ENCODE data around the gene MTX1. TPM values are rescaled to one million over a fixed set of nuclear protein-coding genes. Genes with fewer than 3 reads are reported as not detected.

MTX1 gene
- total RNA-seq, 2 experiments from 2014 or later: 31.5 to 31.7 TPM

DNA sequence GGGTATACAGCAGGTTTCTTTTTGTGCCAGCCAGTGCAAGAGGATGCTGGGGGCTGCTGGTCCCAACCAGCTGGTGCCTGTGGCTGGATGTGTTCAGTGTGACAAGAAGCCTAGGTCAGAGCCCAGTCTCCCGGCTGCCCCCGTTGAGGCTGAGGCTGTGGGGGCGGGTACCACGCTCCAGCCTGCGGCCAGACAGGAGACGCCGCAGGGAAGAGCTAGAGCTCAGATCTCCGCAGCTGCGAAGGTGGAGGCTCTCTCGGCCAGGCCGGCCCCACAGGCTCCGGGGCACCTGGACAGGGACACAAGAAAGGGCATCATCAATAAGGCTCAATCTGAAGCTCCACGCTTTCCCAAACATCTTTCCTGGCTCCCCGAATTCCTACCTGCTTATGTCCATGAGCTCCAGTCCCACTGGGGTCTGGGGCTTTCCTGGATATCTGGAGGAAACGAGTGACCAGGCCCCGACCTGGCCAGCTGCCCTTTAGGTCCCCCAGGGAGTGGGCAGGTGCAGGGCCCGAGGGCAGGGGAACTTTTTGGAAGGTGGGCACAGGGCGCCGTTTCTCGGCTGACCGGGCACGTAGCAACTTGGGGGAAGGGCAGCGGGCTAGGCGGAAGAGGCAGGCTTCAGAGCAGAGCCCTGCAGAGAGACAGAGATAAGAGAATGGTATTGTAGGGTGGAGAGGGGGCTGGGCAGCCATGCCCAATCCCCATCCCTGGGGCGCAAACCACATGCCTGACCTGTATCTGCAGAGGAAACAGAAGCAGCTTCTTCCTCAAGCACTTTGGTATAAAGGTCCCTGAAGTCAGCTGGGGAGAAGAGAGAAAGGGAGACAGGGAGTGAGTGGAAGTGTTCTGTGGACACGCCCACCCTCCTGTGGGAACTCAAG lies 39.4 kb downstream of the MTX1 start:
- no peak for ATAC-seq (ENCODE audit: low read depth)
- H3K27me3 Mint-ChIP-seq: no peaks in the 10 kb centered on the region
- no peak for DNase-seq
- H3K9me3 Mint-ChIP-seq: peaks cover 1% of the 10 kb centered on the region
- H3K36me3 Mint-ChIP-seq: peaks cover 6% of the 10 kb centered on the region
- H3K4me3 Mint-ChIP-seq: no peak overlapping the region
- POLR2A ChIA-PET: interaction anchor here (0.5 to 1.7 kb wide), 5 partner anchors 13 to 324 kb away, joined by 3 to 8 read pairs (median 4); partner anchors contain the start of genes KRTCAP2 and SCAMP3
- no peak overlapping the region for H3K27ac Mint-ChIP-seq
- peaks cover 28% of the 10 kb centered on the region for H3K4me1 Mint-ChIP-seq

DNA sequence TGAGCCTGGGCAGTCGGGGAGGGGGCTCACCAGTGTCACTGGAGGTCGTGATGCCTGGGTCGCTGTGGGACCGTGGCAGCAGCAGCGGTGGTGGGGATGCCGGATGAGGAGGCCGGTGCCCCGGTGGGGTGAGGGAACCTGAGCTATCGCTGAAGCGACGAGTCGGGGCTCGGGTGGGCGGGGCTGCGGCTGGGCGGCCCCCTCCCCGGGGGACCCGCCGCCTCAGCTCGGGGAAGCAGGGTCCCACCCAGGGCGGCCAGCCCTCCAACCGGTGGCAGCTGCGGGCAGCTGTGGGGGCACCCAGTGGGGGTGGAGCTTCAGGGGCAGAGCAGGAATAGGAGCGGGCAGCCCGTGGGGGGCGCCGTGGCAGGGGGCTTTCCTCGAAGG lies 41.7 kb downstream of the MTX1 start:
- Mint-ChIP-seq H3K4me1 (peaks cover 21% of the 10 kb centered on the region), H3K27me3 (no peaks in the 10 kb centered on the region), H3K27ac (peak overlapping the region; percentile 85), H3K9me3 (no peaks in the 10 kb centered on the region), H3K4me3 (peak overlapping the region; percentile 73), H3K36me3 (peaks cover 4% of the 10 kb centered on the region)
- POLR2A ChIA-PET: interaction anchor here (0.6 to 4.1 kb wide), 13 partner anchors 10 to 1497 kb away, joined by 3 to 36 read pairs (median 4); partner anchors contain the start of genes CLK2, FDPS, KRTCAP2 and MTX1
- DNase-seq (peak; percentile 56), ATAC-seq (ENCODE audit: low read depth) (peak; percentile 27)

DNA sequence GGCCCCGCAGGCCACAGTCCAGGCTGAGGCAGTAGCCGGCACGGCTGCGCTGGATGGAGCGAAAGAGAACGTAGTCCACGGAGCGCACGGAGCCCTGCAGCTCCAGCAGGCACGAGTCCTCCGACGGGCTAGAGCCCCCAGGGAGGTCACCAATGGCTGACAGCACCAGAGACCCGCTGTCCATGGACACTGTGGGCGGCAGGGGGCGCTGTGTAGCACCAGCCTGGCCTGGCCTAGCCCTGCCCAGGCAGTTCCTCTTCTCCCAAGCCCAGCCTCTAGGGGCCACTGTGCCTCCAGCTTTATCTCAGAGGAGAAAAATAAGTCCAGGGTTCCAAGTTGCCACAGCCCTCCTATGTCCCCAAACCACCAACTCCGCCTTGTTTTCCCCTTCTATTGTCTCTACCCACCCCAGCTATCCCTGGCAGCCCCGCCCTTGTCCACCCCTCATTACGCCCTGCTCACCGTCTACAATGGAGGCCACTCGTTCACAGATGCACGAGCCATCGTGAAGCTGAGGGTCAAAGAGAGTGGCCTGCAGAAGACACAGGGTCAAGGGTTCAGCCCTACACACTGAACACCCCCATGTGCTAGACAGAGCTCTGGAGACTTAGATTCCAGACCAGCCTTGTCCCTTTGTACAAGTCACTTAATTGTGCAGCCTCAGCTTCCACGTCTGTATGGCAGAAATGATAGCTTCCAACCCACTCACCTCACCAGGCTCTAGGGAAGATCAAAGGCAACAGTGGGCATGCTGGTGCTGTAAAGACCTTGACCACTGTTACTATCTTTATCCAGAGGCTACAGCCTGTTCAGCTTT lies 42.3 kb downstream of the MTX1 start:
- no peaks in the 10 kb centered on the region for H3K27me3 Mint-ChIP-seq
- peak overlapping the region; percentile 69 for H3K4me3 Mint-ChIP-seq
- no peaks in the 10 kb centered on the region for H3K9me3 Mint-ChIP-seq
- peaks cover 4% of the 10 kb centered on the region for H3K36me3 Mint-ChIP-seq
- POLR2A ChIA-PET: interaction anchor here (0.6 to 4.1 kb wide), 13 partner anchors 10 to 596 kb away, joined by 3 to 36 read pairs (median 5); partner anchors contain the start of genes CLK2, FDPS, KRTCAP2 and MTX1
- ATAC-seq (ENCODE audit: low read depth) (peak; percentile 97), DNase-seq (peak; percentile 99)
- H3K27ac Mint-ChIP-seq: peak overlapping the region; percentile 51
- H3K4me1 Mint-ChIP-seq: peaks cover 20% of the 10 kb centered on the region

DNA sequence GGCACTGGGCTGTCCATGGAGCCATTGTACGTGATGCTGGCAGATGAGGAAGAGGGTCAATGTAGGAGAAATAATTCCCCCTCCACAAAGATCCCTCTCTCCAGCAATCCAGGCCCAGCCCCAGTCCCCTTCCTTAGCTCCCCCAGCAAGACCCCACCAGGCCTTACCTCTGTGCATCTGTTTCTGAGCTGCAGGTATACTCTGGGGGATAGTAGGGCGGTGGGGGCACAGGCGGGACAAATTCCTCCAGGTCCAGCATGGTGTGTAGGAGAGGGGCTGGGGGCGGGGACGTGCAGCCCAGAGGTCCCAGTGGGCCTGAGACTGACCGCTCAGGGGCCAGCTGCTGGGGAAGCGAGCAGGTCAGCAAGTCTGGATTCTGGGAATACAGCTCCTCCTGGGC lies 43.1 kb downstream of the MTX1 start:
- no peak for DNase-seq
- peaks cover under 1% of the 10 kb centered on the region for H3K36me3 Mint-ChIP-seq
- no peak overlapping the region for H3K4me3 Mint-ChIP-seq
- POLR2A ChIA-PET: interaction anchor here (0.6 to 4.1 kb wide), 9 partner anchors 9 to 211 kb away, joined by 3 to 36 read pairs (median 6); partner anchors contain the start of genes CLK2, RUSC1 and SCAMP3
- H3K9me3 Mint-ChIP-seq: no peaks in the 10 kb centered on the region
- ATAC-seq (ENCODE audit: low read depth): no peak
- H3K27ac Mint-ChIP-seq: peak overlapping the region; percentile 51
- peaks cover 16% of the 10 kb centered on the region for H3K4me1 Mint-ChIP-seq
- H3K27me3 Mint-ChIP-seq: no peaks in the 10 kb centered on the region

DNA sequence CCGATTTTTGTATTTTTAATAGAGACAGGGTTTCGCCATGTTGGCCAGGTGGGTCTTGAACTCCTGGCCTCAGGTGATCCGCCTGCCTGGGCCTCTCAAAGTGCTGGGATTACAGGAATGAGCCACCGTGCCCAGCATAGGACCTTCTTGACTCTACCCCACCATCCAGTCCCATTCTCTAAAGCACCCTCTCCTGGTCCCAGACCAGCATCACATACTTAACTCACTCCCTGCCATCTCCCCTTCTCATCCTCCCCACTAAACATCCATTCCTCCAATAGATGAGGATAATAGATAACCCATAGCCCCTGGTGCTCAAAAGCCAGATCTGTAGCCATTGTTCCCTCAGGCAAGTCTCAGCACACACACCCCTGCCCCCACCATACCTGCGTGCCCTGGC lies 44.7 kb downstream of the MTX1 start:
- peak overlapping the region; percentile 80 for H3K4me3 Mint-ChIP-seq
- no peak overlapping the region for H3K27ac Mint-ChIP-seq
- no peak for DNase-seq
- no peak for ATAC-seq (ENCODE audit: low read depth)
- H3K9me3 Mint-ChIP-seq: no peaks in the 10 kb centered on the region
- peaks cover 15% of the 10 kb centered on the region for H3K4me1 Mint-ChIP-seq
- H3K27me3 Mint-ChIP-seq: no peaks in the 10 kb centered on the region
- H3K36me3 Mint-ChIP-seq: no peaks in the 10 kb centered on the region
- POLR2A ChIA-PET: interaction anchor here (4.1 kb wide), 1 partner anchor 70 kb away, joined by 36 read pairs; no protein-coding TSS in a partner anchor

DNA sequence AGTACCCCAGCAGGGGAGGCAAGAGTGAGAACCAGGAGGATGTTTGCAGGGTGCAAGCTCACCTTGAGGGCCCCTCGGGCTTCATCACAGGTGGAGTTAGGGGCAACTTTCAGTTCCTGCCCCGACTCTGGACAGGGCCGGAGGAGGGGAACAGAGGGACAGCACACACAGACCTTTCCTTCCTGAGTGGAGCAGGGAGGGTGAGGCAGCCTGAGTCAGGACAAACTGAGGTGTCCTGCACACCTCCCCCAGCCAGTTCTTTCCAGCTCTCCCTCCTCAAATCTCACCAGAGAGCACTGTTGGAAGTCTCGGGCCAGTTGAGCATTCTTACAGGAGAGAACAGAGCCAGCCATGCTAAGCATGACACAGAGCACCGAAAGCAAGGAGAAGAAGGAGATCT lies 45.3 kb downstream of the MTX1 start:
- POLR2A ChIA-PET: no interaction called here
- Mint-ChIP-seq H3K9me3 (no peaks in the 10 kb centered on the region), H3K27ac (no peak overlapping the region), H3K4me3 (peak overlapping the region; percentile 80), H3K27me3 (no peaks in the 10 kb centered on the region), H3K4me1 (peaks cover 15% of the 10 kb centered on the region), H3K36me3 (no peaks in the 10 kb centered on the region)
- ATAC-seq (ENCODE audit: low read depth) (no peak), DNase-seq (no peak)

DNA sequence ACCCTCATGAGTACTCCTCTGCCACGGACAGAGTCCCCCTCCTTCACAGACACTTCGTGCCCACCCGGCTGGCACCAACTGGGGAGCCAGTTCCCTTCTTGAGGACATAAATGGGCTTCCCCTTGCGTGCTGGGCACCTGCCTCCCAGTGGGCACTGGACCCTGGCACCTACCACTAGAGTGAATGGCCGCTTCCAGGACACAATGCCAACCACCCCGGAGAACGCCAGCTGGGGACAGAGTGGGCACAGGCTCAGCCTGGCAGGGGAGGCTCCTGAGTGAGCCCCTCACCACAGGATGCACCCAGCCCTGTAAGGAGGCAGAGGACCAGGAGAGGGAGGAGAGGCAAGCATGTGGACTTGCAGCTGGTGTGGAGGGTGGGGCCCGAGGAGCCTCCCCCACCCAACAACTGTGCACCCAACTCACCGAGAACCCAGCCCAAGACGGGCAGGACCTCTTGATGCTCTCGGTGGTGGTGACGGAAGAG lies 45.8 kb downstream of the MTX1 start:
- ATAC-seq (ENCODE audit: low read depth) (no peak), DNase-seq (no peak)
- H3K27me3 Mint-ChIP-seq: no peaks in the 10 kb centered on the region
- no peaks in the 10 kb centered on the region for H3K36me3 Mint-ChIP-seq
- POLR2A ChIA-PET: interaction anchor here (0.8 to 1.5 kb wide), 3 partner anchors 9 to 69 kb away, joined by 3 to 8 read pairs (median 4); partner anchors contain the start of gene CLK2
- peaks cover 15% of the 10 kb centered on the region for H3K4me1 Mint-ChIP-seq
- peak overlapping the region; percentile 80 for H3K4me3 Mint-ChIP-seq
- H3K27ac Mint-ChIP-seq: peak overlapping the region; percentile 73
- no peaks in the 10 kb centered on the region for H3K9me3 Mint-ChIP-seq

DNA sequence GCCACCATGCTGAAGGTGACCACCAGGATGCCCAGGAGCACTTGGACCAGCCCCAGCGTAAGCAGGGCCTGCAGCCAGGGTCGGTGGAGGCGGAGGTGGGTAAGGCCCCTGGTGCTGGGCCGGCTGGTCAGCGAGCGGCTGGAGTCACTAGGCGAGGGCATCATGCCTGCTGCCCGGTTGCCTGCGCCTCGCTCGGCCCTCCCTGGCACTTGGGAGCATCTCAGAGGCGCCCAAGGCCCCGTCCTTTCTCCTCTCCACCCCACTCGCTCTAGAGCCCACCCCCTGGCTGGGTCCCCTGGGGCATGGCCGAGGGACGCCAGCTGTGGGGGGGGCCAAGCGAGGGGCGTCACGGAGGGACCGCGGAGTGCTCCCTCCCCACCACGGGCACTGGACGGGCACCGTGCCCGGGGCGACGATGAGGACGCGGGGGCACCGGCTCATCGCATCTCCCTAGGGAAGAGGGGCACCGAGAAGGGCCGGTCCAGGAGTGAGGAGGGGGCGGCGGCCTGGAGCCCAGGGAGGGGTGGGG lies 46.3 kb downstream of the MTX1 start:
- ATAC-seq (ENCODE audit: low read depth): no peak
- POLR2A ChIA-PET: interaction anchor here (0.8 to 1.5 kb wide), 4 partner anchors 9 to 69 kb away, joined by 3 to 8 read pairs (median 4); partner anchors contain the start of genes CLK2 and RUSC1

DNA sequence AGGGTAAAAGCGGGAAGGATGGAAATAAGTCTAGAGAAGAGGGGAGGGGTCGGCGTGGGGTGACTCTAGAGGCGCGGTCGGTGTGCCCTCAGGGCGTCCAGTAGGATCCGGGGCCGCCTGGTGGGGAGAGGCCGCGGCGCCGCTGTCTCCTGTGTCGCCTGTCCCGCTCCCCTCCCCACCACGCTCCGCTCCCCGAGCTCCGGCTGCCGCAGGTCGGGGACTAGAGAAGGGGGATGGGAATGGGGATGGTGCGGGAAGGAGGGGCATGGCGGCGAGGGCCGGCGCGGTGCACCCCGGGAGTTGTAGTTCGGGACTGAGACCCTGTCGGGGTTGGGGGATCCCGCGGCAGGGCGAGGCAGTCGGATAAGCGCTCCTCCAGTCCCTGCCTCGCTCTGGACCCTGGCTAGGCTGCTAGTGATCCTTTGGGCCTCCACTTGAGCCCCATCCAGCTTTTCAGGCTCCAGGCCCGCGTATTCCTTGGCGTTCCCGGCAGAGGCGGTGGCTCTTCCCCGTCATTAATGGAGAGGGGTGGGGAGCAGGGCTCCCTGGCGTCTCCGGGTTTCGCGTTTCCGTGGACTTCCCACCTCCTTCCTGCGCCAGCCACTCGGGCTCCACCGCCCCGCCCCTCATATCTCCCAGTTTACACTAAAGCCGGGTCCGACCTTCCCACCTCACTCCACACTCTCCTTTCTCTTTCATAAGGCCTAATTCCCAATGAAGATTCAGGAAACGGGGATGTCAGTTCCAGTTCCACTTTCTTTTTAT lies 46.9 kb downstream of the MTX1 start, which contains the start of gene ENTREP3:
ENTREP3 (minus strand) TSS at position 241 of the 765 bp plus-strand sequence. CDS start 606 bp downstream, outside the sequence.
- POLR2A ChIA-PET: interaction anchor here (0.6 to 1.5 kb wide), 7 partner anchors 8 to 68 kb away, joined by 3 to 8 read pairs (median 4); partner anchors contain the start of genes CLK2 and RUSC1
- peak within 1 kb of the TSS; percentile 80 for H3K4me3 Mint-ChIP-seq
- H3K4me1 Mint-ChIP-seq: peaks cover 18% of the 10 kb centered on the region
- peak; percentile 81 for DNase-seq
- H3K9me3 Mint-ChIP-seq: no peaks in the 10 kb centered on the region
- peak; percentile 60 for ATAC-seq (ENCODE audit: low read depth)
- H3K27ac Mint-ChIP-seq: peak within 1 kb of the TSS; percentile 73
- H3K36me3 Mint-ChIP-seq: peaks cover 4% of the 10 kb centered on the region
- H3K27me3 Mint-ChIP-seq: no peaks in the 10 kb centered on the region

More for the DNA sequence above, 46.3 kb downstream of the MTX1 start:
- Mint-ChIP-seq H3K27me3 (no peaks in the 10 kb centered on the region), H3K36me3 (no peaks in the 10 kb centered on the region), H3K9me3 (no peaks in the 10 kb centered on the region), H3K27ac (peak overlapping the region; percentile 73), H3K4me3 (peak overlapping the region; percentile 80), H3K4me1 (peaks cover 15% of the 10 kb centered on the region)
- no peak for DNase-seq

DNA sequence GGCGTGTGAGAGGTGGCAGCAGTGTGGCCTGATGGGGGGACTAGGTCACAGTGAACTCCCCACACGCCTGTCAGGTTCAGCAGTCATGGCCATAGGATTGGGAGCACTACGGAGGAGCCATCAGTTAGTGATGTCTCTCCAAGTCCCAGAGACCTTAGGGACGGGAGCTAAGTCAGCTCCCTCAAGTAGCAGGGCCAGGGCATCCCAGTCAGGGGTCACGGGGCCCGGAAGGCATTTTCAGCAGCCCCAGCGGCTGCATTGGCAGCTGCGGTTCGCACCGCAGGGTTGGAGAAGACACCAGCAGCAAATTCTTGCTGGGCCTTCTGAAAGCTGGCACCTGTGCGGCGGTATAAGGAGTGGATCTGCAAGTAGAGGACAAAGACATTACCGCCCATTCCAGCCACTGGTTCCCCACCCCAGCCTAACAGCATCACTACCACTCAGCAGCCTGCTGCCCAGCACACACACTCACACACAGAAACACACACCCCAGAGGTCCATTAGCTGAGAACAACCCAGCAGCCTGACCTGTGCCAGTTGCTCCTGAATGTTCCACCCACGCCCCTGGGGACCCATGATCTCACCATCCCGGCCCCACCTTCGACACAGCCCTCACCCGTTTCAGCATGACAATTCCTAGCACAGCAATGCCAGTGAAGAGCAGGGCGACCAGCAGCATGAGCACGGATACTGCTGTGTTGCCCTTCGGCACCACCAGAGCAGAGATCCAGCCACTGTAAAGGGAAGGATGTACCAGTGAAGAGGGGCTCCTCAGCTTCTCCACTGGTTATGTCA lies 47.8 kb downstream of the MTX1 start:
- DNase-seq (no peak), ATAC-seq (ENCODE audit: low read depth) (no peak)
- Mint-ChIP-seq H3K27me3 (no peaks in the 10 kb centered on the region), H3K36me3 (peaks cover 8% of the 10 kb centered on the region), H3K4me1 (peaks cover 20% of the 10 kb centered on the region), H3K4me3 (peak overlapping the region; percentile 80), H3K27ac (peak overlapping the region; percentile 59), H3K9me3 (no peaks in the 10 kb centered on the region)
- POLR2A ChIA-PET: interaction anchor here (1.0 to 2.5 kb wide), 3 partner anchors 12 to 67 kb away, joined by 4 to 7 read pairs (median 4); partner anchors contain the start of gene RUSC1

DNA sequence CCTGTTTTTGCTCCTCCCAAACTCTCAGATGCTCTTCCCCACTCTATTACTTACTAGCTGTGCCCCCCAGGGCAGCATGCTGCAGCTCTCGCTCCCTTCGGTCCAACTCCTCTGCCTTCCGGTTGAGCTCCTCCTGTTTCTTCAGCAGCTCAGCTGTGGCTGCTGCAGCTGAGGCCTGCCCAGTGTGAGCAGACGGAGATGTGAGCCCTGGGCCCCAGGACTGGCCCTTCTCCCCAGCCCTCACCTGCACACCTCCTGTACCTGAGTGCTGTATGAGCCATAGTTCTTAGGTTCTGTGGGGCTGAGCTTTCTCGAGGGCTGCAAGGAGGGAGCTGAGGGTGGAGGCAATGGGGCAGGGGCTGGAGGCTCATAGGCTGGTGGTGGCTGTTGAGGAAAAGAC lies 51.8 kb downstream of the MTX1 start:
- no peak overlapping the region for H3K27ac Mint-ChIP-seq
- ATAC-seq (ENCODE audit: low read depth) (no peak), DNase-seq (no peak)
- H3K4me3 Mint-ChIP-seq: no peak overlapping the region
- POLR2A ChIA-PET: interaction anchor here (1.3 to 4.4 kb wide), 5 partner anchors 9 to 62 kb away, joined by 4 to 35 read pairs (median 8); partner anchors contain the start of gene CLK2
- peaks cover 16% of the 10 kb centered on the region for H3K36me3 Mint-ChIP-seq
- H3K27me3 Mint-ChIP-seq: no peaks in the 10 kb centered on the region
- peaks cover 38% of the 10 kb centered on the region for H3K4me1 Mint-ChIP-seq
- H3K9me3 Mint-ChIP-seq: no peaks in the 10 kb centered on the region
